NCI-H1694 treated with DMSO at 0.1 percent for 48 hours (cell line): ENCODE results near the gene DLG1.

Source experiments
- DNase-seq: peaks from one replicate; lab custom pipeline; 2025; lab: John Stamatoyannopoulos, UW

Gene DLG1

GRCh38 chr3:197014942-197015575 is 283.4 kb downstream of the DLG1 start:
- DNase-seq: no peak

GRCh38 chr3:197014024-197014423 is 284.4 kb downstream of the DLG1 start:
- DNase-seq: no peak

GRCh38 chr3:197012540-197012883 is 285.9 kb downstream of the DLG1 start:
- no peak for DNase-seq

- DNase-seq: no peak
Measured at GRCh38 chr3:197011780-197012539, 286.5 kb downstream of the DLG1 start.

- no peak for DNase-seq
Measured at GRCh38 chr3:197010556-197011351, 287.7 kb downstream of the DLG1 start.

- DNase-seq: no peak
Measured at GRCh38 chr3:197009532-197010019, 288.8 kb downstream of the DLG1 start.

GRCh38 chr3:197008436-197009209 is 289.8 kb downstream of the DLG1 start:
- no peak for DNase-seq

GRCh38 chr3:197007953-197008352 is 290.5 kb downstream of the DLG1 start:
- no peak for DNase-seq

GRCh38 chr3:197007296-197007940 is 291.0 kb downstream of the DLG1 start:
- no peak for DNase-seq

- DNase-seq: no peak
Measured at GRCh38 chr3:197006860-197007259, 291.6 kb downstream of the DLG1 start.

- no peak for DNase-seq
Measured at GRCh38 chr3:197006446-197006845, 292.0 kb downstream of the DLG1 start.

- DNase-seq: no peak
Measured at GRCh38 chr3:197003461-197004385, 294.7 kb downstream of the DLG1 start.

- peak; percentile 33 for DNase-seq
Measured at GRCh38 chr3:197002701-197003454, 295.5 kb downstream of the DLG1 start.

- no peak for DNase-seq
Measured at GRCh38 chr3:197001972-197002700, 296.3 kb downstream of the DLG1 start.

GRCh38 chr3:197001106-197001971 is 297.1 kb downstream of the DLG1 start:
- DNase-seq: no peak

- DNase-seq: no peak
Measured at GRCh38 chr3:197000211-197000610, 298.2 kb downstream of the DLG1 start.

GRCh38 chr3:196998966-196999760 is 299.2 kb downstream of the DLG1 start:
- DNase-seq: no peak
